RPMI7951 (cell line): ENCODE results near the gene PCNT. TPM values are rescaled to one million over a fixed set of nuclear protein-coding genes. Genes with fewer than 3 reads are reported as not detected.
"Not testable (repeated sequence)": the region's sequence is repeated elsewhere in the genome, so short reads cannot be mapped to it uniquely, and the experiment has no call there.

ENCODE experiments used
- DNase-seq: peaks from one replicate; pipeline ENCODE4 v3.0.0-alpha.2; 2012; ENCODE audit warnings: low read depth
- total RNA-seq: library from RNA; depleted of rRNA; stranded (reverse); fragments of >200 nt; shearing (Covaris generic); gene quantifications from 2 replicates; pipeline ENCODE4 v1.2.3, GENCODE V29; 2014

Gene PCNT
- total RNA-seq, 1 experiment from 2014 or later, result 11.7 TPM

DNA sequence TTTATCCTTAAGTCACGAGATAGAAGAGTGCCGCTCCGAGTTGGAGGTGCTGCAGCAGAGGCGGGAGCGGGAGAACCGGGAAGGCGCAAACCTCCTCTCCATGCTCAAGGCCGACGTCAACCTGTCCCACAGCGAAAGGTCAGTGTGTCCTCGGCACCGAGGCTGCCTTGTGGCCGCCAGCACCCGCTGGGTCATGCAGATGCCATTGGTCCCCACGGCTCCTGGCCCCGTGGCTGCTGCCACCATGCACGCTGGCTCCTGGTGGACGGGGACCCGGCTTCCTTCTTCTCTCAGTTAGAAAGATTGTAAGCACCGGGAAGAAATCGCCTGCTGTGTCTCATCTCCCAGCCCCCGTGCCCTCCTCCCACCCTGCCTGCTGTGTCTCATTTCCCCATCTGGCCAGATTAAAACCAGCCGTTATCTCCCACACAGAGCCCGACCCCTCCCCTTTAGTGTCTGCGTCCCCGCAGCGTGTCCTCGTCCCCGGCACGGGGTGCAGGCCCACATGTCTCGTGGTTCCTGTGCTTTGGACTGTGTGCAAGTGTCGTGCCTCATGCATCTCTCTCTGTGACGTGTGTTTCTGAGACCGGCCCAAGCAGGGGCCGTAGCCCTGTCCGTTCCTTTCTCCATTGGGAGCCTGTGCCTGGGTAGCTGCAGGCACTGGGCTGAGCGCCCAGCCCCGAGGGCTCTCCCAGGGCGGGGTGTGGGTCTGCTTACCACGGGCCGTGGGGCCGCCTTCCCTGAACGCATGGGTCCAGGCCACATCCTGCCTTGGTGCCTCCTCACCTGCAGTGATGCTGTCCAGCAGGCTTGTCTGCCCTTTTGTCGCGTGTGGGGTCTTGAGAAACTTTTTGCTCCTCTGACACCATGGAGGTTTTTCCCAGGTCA is 62.1 kb downstream of the PCNT start:
- no peak for DNase-seq

DNA sequence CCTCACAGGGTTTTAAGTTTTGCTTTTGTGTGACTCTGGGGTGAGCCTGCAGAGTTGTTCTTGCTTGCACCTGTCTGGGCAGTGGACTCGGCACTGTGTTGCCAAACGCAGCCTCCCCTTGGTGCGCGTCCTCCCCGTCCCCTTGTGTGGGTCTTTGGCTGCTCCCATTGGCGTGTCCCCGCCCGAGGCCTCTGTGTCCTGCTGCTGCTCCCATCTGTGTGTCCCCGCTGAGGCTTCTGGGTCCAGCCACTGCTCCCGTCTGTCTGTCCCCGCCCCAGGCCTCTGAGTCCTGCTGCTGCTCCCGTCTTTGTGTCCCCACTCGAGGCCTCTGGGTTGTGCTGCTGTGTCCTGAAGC is 62.8 kb downstream of the PCNT start:
- no peak for DNase-seq

DNA sequence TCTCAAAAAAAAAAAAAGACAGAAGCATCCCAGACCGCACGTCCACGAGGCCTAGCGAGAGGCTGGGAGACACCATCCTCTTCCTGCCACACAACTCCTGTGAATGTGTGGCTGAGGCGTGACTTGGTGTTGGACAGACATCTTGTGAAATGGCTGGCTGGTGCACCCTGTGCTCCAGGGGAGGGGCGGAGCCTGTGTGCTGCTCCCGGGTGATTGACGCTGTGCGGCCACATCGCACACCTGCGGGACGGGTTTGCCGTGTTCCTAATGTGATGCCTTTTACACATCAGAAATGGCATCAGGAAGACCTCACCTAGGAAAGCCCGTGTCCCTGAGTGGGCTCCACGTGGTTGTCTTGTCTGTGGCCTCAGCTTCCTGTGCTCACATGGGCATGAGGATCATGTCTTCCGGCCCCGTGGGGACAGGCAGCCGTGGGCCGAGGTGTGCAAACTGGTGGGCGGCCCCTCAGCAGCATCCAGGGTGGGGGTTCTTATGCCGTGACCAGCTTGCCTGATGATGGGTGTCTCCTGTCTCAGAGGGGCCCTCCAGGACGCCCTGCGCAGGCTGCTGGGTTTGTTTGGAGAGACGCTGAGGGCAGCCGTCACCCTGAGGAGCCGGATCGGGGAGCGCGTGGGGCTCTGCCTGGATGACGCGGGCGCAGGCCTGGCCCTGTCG is 64.4 kb downstream of the PCNT start:
- DNase-seq, result no peak

DNA sequence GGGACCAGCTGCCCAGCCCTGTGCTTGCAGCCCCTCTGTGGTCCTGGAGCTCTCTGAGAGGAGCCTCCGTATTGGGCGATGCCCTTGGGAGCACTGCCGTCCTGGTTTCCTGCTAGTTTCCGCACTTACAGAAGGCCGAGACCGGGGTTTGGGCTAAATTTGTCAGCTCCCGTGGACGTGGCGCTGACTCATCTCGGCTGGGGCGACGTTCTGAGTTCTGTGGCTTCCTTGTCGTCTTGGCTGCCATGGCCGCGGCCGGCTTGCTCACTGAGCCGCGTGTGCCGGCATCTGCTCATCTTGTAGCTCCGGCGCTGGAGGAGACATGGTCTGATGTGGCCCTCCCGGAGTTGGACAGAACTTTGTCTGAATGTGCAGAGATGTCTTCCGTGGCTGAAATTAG is 64.9 kb downstream of the PCNT start:
- no peak for DNase-seq

DNA sequence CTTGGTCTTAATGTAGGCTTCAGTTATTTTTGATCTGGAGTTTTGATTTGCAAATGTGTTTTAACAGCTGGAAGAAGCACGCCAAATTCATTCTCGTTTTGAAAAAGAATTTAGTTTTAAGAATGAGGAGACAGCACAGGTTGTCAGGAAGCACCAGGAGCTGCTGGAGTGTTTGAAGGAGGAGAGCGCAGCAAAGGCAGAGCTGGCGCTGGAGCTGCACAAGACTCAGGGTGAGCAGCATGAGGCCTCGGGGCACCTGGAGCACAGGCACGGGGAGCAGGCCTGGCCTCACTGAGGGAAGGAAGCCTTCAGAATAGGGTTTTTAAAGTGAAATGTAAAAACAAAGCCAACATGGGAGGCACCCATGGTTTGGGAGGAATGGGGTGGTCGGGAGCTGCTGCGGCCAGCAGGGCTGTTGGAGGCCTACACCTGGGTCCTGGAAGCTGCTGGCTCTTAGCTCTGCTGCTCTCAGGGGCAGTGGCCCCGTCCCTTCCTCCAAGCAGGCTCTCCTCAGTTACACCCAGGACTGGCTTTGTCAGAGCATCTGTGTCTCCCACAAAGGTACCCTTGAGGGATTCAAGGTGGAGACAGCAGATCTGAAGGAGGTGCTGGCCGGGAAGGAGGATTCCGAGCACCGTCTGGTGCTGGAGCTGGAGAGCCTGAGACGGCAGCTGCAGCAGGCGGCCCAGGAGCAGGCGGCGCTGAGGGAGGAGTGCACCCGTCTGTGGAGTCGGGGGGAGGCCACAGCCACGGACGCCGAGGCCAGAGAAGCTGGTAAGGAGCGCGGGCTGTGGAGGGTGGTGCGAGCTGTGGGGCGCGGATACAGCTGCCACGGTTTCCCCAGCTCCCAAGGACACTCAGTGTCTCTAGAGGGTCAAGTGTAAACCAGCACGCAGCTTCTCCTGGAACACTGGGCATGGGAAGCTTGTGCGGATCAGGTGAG is 66.9 kb downstream of the PCNT start:
- DNase-seq, result no peak

DNA sequence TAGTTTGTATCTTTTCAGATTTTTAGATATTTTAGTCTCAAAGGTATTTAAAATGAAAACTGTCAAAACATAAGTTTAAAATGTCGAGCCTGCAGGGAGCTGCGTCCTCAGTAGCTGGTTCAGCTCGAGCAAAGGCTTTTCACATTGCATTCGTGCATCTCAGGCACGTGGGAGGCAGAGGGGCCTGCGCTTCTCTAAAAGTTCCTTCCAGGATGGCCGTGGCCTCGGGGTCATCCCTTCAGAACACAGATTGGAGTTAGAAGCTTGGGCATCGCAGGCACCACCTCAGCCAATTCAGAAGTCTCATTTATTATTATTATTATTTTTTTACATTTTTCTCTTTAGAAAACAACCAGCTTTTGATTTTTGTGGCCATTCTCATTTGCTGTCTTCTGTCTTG is 67.8 kb downstream of the PCNT start:
- DNase-seq, result no peak

DNA sequence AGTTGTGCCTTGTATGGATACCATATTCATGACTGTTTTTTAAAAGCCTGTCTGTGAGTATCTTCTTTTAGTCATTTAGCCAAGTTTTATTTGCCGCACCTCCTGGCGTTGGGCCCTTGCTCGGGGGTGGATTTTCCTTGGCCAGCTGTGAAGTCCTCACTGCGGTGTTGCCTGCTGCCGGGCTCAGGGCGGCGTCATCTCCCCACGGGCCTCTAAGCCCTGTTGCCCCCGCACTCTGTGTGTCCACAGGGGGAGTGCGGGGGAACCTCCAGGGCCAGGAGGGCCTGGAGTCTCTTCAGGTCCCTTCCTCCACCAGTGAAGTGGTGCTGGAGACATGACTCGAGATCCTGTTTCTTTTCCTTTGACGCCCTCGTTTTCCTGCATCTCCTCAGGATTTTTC is 69.0 kb downstream of the PCNT start:
- DNase-seq, result no peak

DNA sequence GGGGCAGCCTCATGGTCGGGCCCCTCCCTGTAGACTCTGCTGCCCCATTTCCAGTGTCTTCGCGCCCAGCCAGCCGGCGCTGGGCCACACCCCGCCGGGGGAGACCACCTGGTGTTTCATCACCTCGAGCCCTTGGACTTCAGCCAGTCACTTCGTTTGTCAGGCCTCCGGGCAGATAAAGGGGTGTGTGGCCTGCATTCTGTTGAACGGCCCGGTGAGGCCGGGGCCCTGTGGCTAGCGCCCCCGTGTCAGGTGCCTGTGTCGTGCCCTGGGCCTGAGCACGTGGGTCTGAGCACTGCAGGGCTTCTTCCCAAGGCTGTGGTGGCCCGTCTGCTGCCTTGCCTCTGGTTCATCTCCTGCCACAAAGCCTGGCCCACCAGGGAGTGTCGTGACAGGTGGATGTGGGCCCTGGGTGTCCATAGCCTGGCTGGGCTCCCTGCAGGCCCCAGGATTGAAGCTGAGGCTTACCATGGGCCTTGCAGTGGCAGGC is 69.5 kb downstream of the PCNT start:
- no peak for DNase-seq

DNA sequence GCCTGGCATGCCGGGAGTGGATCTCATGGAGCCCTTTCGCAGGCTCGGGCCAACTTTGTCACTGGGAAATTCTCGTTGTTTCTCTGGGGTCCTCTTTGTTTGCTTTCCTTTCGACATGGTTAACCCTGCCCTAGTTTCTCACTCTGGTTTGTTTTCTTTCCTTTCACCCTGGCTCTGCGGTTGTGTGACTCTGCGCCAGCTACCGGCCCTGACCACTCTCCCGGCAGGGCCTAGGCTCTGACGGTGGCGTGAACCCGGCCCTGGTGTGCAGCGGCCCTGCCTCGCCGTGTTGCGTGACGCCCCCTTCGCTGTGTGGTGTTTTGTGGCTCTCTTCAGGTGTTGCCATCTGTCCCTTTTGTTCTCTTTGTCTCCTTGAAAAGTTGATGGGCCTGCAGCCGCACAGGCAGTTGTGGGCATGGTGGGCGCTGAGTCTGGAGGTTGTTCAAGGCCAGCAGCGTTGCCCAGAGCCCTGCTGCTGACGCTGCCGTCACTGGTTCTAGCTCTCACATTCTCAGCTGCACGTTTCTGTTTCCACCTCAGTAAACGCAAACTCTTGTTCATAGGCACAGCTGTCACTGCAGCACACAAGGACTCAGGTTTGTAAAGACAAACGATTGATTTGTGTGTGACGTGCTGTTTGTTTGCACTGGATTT is 70.1 kb downstream of the PCNT start:
- DNase-seq, result no peak

DNA sequence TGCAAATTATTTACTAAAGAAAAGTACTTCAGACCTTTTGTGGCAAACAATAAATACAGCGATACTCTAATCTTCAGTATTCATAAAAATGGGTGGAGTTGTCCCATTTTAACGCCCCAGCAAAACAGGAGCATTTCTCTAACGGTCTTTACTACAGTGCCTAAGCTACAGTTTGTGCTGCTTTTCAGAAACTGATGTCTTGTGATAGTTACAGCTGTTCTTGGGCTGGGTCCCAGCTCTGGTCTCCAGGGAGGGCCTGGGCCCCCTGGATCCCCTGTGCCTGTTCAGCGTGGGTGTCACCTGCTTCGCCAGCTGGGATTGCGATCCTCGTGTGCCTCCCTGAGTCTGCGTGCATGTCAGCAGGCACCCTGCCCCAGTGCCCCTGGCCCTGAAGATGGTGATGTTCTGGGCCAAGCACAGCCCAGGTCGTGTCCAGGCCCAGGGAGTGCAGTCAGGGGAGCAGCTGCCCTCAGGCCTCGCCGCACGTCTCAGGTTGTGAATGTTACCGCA is 70.7 kb downstream of the PCNT start:
- no peak for DNase-seq

DNA sequence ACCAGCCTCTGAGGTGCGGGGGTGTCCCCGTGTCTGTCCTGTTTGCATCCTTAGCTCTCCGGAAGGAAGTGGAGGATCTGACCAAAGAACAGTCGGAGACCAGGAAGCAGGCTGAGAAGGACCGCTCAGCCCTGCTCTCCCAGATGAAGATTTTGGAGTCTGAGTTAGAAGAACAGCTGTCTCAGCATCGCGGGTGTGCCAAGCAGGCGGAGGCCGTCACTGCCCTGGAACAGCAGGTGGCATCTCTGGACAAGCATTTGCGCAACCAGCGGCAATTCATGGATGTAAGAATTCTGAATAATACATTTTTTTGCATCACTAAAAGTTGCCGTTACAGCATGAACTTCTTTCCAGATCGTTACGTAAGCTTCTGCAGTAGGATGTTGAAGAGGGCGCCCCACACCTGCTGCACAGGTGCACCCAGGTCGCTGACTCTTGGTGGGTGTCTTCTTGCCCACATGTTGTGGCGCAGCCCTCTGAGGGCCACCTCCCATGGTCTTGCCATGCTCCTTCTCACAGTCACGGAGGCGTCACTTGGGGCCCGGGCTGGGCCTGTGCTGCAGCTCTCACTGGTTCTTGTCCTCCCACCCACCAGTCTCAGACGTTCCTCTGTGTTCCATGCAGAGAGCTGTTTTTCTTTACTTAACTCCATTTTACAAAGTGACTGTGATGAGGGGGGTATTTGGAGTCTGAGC is 73.4 kb downstream of the PCNT start:
- no peak for DNase-seq

DNA sequence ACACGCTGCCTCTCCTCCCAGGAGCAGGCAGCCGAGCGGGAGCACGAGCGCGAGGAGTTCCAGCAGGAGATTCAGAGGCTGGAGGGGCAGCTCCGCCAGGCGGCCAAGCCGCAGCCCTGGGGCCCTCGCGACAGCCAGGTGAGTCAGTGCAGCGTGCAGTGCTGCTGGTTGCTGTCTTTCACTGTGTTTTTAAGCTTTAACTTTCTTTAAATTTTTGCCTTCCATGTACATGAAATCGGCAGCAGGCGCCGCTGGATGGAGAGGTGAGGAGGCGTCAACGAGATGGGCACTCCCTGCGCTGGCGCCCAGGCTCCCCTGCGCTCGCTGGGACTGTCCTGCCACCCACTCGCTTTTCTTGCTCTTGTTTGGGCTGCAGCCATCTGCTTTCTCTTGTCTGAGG is 74.0 kb downstream of the PCNT start:
- no peak for DNase-seq

DNA sequence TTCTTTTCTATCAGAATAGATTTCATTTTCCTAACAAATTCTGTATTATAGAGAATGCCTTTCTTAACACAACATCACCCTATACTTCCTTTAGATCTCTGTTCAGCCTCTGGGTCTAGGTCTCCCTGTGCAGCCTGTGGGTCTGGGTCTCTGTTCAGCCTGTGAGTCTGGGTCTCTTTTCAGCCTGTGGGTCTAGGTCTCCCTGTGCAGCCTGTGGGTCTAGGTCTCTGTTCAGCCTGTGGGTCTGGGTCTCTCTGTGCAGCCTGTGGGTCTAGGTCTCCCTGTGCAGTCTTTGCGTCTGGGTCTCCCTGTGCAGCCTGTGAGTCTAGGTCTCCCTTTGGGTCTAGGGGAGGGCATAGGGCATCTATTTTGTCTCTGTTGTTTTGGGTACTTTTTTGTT is 75.2 kb downstream of the PCNT start:
- no peak for DNase-seq

DNA sequence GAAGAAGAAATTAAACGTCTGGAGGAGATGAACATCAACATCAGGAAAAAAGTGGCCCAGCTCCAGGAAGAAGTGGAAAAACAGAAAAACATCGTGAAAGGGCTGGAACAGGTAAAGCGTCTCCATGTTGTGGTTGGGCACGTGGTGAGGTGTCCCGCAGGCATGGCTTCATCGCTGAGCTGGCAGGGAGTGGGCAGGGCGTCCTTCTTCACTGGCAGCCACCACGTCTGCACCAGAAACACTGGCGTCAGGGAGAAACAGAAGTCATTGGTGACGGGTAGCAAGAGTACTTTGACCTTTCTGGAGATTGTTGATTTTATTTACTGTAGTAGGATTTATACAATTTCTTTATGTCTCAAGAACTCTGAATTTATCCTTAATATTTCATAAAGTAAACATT is 75.7 kb downstream of the PCNT start:
- no peak for DNase-seq

DNA sequence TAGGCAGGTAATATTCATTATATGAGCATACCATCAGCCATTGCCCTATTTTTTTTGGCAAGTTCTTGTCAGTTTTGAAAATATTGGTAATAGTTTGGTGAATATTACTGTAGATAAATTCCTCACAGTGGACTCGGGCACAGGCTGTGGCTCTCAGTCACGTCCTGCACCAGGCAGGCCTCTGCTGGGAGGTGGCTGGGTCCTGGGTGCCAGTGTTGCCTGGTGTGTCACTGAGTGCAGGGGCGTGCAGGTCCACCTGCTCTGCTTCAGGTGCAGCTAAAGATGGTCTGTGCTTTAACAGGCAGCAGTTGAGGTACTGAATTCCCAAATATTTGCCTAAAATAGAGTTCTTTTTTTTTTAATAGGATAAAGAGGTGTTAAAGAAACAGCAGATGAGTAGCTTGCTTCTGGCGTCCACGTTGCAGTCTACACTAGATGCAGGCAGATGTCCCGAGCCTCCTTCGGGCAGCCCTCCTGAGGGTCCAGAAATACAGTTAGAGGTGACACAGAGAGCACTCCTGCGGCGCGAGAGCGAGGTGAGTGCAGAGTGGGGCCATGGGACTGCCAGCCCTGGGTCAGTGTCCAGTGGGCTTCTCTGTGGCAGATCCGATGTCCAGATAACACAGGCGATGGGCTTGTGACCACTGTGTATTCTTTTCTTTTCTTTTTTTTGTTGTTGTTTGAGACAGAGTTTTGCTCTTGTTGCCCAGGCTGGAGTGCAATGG is 77.4 kb downstream of the PCNT start:
- DNase-seq, result no peak

DNA sequence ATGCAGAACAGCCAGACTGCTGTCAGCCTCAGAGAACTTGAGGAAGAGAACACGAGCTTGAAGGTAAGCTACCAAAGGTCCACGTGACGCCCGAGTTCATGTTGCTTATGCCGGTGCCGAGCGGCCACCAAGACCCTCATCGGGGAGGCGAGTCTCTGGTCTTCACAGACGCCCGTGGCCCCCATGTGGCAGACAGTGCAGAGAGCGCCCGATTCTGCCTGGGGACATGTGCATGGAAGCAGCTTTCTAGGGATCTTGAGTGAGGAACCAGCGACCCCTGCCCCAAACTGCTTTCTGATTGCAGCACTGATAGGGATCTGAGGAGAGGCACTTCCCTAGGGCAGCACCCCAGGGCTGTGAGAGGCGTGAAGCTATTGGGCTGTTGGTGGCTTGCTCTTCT is 78.5 kb downstream of the PCNT start:
- DNase-seq, result no peak

DNA sequence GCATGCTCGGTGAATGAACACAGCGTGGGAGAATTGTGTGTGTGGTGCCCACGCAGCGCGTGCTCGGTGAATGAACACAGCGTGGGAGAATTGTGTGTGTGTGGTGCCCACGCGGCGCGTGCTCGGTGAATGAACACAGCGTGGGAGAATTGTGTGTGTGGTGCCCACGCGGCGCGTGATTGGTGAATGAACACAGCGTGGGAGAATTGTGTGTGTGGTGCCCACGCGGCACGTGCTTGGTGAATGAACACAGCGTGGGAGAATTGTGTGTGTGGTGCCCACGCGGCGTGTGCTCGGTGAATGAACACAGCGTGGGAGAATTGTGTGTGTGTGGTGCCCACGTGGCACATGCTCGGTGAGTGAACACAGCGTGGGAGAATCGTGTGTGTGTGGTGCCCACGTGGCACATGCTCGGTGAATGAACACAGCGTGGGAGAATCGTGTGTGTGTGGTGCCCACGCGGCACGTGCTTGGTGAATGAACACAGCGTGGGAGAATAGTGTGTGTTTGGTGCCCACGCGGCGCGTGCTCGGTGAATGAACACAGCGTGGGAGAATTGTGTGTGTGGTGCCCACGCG is 79.4 kb downstream of the PCNT start:
- DNase-seq, result not testable (repeated sequence)

DNA sequence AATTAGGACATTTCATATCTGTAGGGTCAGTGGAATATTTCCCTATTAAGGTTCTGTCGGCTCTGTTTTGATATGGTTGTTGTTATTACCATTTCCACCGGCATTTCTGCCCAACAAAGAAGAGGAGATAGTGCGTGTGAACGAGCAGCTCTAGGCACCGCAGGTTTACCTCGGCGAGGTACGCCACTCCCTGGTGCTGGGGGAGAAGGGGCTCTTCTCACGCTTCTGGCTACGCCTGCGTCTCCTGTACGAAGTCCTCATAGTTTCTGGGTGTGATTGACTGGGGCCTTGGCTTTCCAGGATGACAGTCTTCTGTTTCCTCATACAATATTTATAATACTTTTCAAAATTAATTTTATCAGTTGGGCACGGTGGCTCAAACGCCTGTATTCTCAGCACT is 80.3 kb downstream of the PCNT start:
- no peak for DNase-seq

DNA sequence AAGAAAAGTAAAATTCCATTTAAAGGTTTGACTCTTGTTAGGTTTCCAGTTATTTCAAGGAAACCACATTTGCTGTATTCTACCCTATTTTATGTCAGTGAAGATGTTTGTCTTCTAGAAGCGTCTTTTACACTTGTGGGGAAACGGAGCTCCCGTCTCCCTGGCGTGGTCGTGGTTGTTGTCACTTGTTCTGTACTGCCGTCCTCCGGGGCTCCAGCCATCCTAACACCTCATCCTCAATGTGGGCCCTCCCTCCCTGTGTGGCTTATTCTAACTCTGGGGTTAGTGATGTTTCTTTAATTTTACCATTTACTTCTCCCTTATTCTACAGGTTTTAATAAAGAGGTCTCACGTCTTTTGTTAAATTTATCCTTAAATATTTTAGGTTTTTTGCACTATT is 82.0 kb downstream of the PCNT start:
- DNase-seq, result no peak
